OCI-LY1 (cell line): ENCODE data around the gene PRPF31.

Source experiments
- H2AFZ ChIP-seq: fragments of 200-600 bp; sonication (generic), shearing (Covaris generic); 2 replicates; pipeline ENCODE4 v1.6.0; 2014; ENCODE audit warnings: antibody characterized with exemption, mild to moderate bottlenecking, low read length
- H3F3A ChIP-seq: fragments of 200-600 bp; sonication (generic), shearing (Covaris generic); 2 replicates; pipeline ENCODE4 v1.6.0; 2014; ENCODE audit warnings: mild to moderate bottlenecking, antibody characterized with exemption, low read length, moderate library complexity; ENCODE audit not compliant: insufficient read depth
- H3K27ac ChIP-seq: fragments of 200-600 bp; sonication (generic); 2 replicates; pipeline ENCODE4 v1.5.1; 2014; ENCODE audit warnings: low read length, mixed run types, mild to moderate bottlenecking, low read depth; ENCODE audit not compliant: poor library complexity, severe bottlenecking
- H3K27me3 ChIP-seq: fragments of 200-600 bp; sonication (generic); 2 replicates; pipeline ENCODE4 v1.6.0; 2014; ENCODE audit warnings: antibody characterized with exemption, mild to moderate bottlenecking, low read length, moderate library complexity; ENCODE audit not compliant: insufficient read depth
- H3K36me3 ChIP-seq: fragments of 200-600 bp; sonication (generic); 2 replicates; pipeline ENCODE4 v1.6.1; 2014; ENCODE audit warnings: mild to moderate bottlenecking, antibody characterized with exemption, low read length, moderate library complexity, mixed read lengths; ENCODE audit not compliant: insufficient read depth
- H3K4me1 ChIP-seq: fragments of 200-600 bp; sonication (generic); 2 replicates; pipeline ENCODE4 v1.5.1; 2014; ENCODE audit warnings: mild to moderate bottlenecking, low read length, moderate library complexity; ENCODE audit not compliant: insufficient read depth, severe bottlenecking
- H3K4me2 ChIP-seq: fragments of 200-600 bp; sonication (generic), shearing (Covaris generic); 2 replicates; pipeline ENCODE4 v1.6.1; 2014; ENCODE audit warnings: low read length
- H3K4me3 ChIP-seq: fragments of 200-600 bp; sonication (generic); 2 replicates; pipeline ENCODE4 v1.5.1; 2014; ENCODE audit warnings: low read length, low read depth, mild to moderate bottlenecking, mixed read lengths; ENCODE audit not compliant: poor library complexity, severe bottlenecking
- H3K79me2 ChIP-seq: fragments of 200-600 bp; shearing (Covaris generic); 2 replicates; pipeline ENCODE4 v1.6.1; 2016; ENCODE audit warnings: mixed run types, low read length, mixed read lengths; ENCODE audit not compliant: insufficient read depth
- H3K9ac ChIP-seq: fragments of 200-600 bp; sonication (generic), shearing (Covaris generic); 2 replicates; pipeline ENCODE4 v1.6.1; 2014; ENCODE audit warnings: mild to moderate bottlenecking, low read length, mixed read lengths
- H3K9me2 ChIP-seq: fragments of 200-600 bp; sonication (generic), shearing (Covaris generic); 2 replicates; pipeline ENCODE4 v1.6.1; 2014; ENCODE audit warnings: low read depth, mild to moderate bottlenecking, low read length, mixed read lengths
- H3K9me3 ChIP-seq: fragments of 200-600 bp; shearing (Covaris generic); 2 replicates; pipeline ENCODE4 v1.6.1; 2014; ENCODE audit warnings: low read length, mixed read lengths
- H4K20me1 ChIP-seq: fragments of 200-600 bp; sonication (generic), shearing (Covaris generic); 2 replicates; pipeline ENCODE4 v1.6.0; 2016; ENCODE audit warnings: mild to moderate bottlenecking, low read length; ENCODE audit not compliant: insufficient read depth
- CTCF ChIP-seq: fragments of 200-600 bp; sonication (generic), shearing (Covaris generic); IDR thresholded peaks from 2 replicates; pipeline ENCODE4 v1.5.1; 2017; ENCODE audit warnings: mild to moderate bottlenecking, antibody characterized with exemption, low read length, moderate library complexity, mixed read lengths
- EZH2 ChIP-seq: fragments of 200-600 bp; sonication (generic), shearing (Covaris generic); IDR thresholded peaks from 2 replicates; pipeline ENCODE4 v1.8.0; 2017; ENCODE audit warnings: borderline replicate concordance, mixed run types, mild to moderate bottlenecking, antibody characterized with exemption, low read length, moderate library complexity, mixed read lengths

PRPF31 gene

DNA sequence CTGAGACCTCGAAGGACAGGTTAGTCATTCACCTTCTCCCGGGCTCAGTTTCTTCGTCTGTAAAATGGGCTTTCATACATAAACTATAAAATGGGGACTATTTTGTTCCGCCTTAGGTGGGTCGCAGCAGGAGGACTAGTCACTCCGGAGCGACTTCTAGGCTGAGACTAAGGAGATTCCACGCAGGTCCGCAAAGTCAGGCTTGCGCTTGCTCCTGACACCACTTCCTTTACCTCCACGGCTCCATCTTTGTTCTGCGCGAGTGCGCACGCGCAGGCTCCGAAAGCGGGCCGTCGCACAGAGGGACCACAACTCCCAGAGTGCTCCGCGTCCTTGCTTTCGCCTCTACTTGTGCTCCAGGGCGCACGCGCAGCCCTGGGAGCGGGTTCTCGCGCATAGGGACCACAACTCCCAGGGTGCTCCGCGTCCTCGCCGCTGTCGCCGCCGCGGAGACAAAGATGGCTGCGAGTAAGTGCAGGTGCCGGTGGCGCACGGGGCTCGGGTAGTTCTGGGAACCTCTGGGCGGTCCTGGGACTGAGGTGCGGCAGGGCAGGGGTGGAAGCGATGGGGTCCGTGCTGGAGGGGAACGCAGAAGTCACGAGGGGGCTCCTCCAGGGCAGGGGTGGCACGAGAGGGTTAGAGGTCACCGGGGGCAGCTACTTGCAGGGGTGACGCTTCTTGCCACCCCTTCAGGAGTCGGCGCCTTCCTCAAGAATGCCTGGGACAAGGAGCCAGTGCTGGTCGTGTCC, 13.0 kb upstream of the PRPF31 start, which contains the start of gene NDUFA3:
NDUFA3 (plus strand) TSS at position 435 of the 749 bp plus-strand sequence; CDS start at position 459, 24 bp downstream.
- peak within 1 kb of the TSS; percentile 79 for H3K4me3 ChIP-seq
- H3K4me1 ChIP-seq: peaks cover 19% of the 10 kb centered on the region
- no peaks in the 10 kb centered on the region for H4K20me1 ChIP-seq
- H3F3A ChIP-seq: no peaks in the 10 kb centered on the region
- H3K4me2 ChIP-seq: peak within 1 kb of the TSS; percentile 89
- peak within 1 kb of the TSS; percentile 88 for H3K9ac ChIP-seq
- peaks cover 12% of the 10 kb centered on the region for H3K79me2 ChIP-seq
- peak within 1 kb of the TSS; percentile 45; the same call in 1 of the 2 replicates for H2AFZ ChIP-seq
- H3K9me2 ChIP-seq: no peaks in the 10 kb centered on the region
- TF ChIP-seq CTCF (no peak), EZH2 (no peak)
- no peaks in the 10 kb centered on the region for H3K27me3 ChIP-seq
- H3K9me3 ChIP-seq: no peaks in the 10 kb centered on the region
- peaks cover 29% of the 10 kb centered on the region for H3K36me3 ChIP-seq
- H3K27ac ChIP-seq: peak within 1 kb of the TSS; percentile 47

- H3K4me1 ChIP-seq: peaks cover 19% of the 10 kb centered on the region
- H3F3A ChIP-seq: no peaks in the 10 kb centered on the region
- H2AFZ ChIP-seq: no peak overlapping the region
- H3K36me3 ChIP-seq: peaks cover 54% of the 10 kb centered on the region
- no peak overlapping the region for H3K9ac ChIP-seq
- no peaks in the 10 kb centered on the region for H3K9me3 ChIP-seq
- no peaks in the 10 kb centered on the region for H3K9me2 ChIP-seq
- H3K4me2 ChIP-seq: no peak overlapping the region
- no peaks in the 10 kb centered on the region for H3K27me3 ChIP-seq
- no peak for TF ChIP-seq EZH2
- TF ChIP-seq CTCF: no peak
- no peak overlapping the region for H3K4me3 ChIP-seq
- no peaks in the 10 kb centered on the region for H4K20me1 ChIP-seq
- H3K27ac ChIP-seq: no peak overlapping the region
- peaks cover 12% of the 10 kb centered on the region for H3K79me2 ChIP-seq
Measured at GRCh38 chr19:54104998-54105715, 10.4 kb upstream of the PRPF31 start.

DNA sequence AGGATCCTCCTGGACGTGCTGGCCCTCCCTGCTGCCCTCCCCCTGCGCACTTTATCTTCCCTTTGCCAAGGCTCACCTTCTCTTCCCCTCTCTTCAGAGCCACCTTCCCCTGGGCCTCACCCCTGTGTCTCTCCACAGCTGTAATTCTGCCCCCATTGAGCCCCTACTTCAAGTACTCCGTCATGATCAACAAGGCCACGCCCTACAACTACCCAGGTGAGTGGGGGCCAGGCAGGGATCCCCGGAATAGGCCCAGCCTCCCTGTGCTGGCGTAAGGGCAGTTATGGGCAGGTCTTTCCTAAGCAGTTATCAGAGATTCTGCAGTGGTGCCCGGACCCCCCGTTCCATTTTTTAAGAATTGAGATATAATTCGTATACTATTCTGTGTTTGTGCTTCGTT, 9.8 kb upstream of the PRPF31 start:
- no peak for TF ChIP-seq EZH2
- TF ChIP-seq CTCF: no peak
- Histone ChIP-seq H3K4me2 (no peak overlapping the region), H4K20me1 (no peaks in the 10 kb centered on the region), H3K9me2 (no peaks in the 10 kb centered on the region), H3F3A (no peaks in the 10 kb centered on the region), H3K4me1 (peaks cover 19% of the 10 kb centered on the region), H2AFZ (no peak overlapping the region), H3K36me3 (peaks cover 61% of the 10 kb centered on the region), H3K27me3 (no peaks in the 10 kb centered on the region), H3K9me3 (no peaks in the 10 kb centered on the region), H3K4me3 (no peak overlapping the region), H3K9ac (no peak overlapping the region), H3K27ac (no peak overlapping the region), H3K79me2 (peaks cover 12% of the 10 kb centered on the region)
